Measurements from ENCODE around the gene RAD51B.

The RAD51B gene

DNA sequence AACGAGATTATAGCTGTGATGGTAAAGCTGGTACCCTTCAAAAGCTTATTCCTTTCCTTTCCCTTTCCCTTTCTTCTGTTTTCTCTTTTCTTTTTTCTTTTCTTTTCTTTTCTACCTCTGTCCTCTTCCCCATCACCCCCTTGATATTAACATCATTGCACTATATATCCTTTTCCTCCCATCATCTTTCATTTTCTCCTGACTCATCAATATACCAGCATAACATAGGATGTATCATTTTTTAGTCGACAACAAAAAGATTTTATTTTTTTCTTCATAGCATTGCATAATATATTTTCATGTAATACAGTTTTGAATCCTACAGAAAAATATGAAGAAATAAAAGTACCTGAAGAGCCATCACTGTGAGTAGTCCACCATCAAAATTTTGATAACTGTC is 230.6 kb downstream of the RAD51B start:
- TF ChIP-seq CTCF (IDR thresholded peaks at IDR 0.05; ENCODE audit: low read depth, low read length) = no peak
- H3K4me3 ChIP-seq (ENCODE audit: low read depth, low read length) = no peak overlapping the region

- no peak for TF ChIP-seq CTCF (IDR thresholded peaks at IDR 0.05; ENCODE audit: low read depth, low read length)
- no peak overlapping the region for H3K4me3 ChIP-seq (ENCODE audit: low read depth, low read length)
Observed at GRCh38 chr14:68051146-68051545, 231.6 kb downstream of the RAD51B start.

DNA sequence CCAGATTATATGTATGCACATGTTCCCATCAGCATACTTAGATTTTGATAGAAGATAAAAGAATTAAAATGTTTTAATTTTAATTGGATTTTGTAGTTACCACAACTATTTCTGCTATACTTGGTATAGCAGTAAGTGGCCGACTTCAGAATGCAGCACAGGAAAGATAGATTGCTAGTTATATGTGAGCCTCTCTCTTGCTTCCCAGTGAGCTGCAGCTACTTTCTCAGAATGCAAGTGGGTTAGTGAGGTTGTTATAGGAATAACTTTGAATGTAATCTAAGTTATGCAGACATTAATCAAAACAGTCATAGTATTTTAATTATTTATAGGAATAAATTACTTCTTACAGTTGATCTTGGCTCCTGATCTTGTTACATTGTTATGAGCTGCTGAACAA is 240.6 kb downstream of the RAD51B start:
- H3K4me3 ChIP-seq (ENCODE audit: low read depth, low read length) = no peak overlapping the region
- TF ChIP-seq CTCF (IDR thresholded peaks at IDR 0.05; ENCODE audit: low read depth, low read length) = no peak

- H3K4me3 ChIP-seq (ENCODE audit: low read depth, low read length) = no peak overlapping the region
- TF ChIP-seq CTCF (IDR thresholded peaks at IDR 0.05; ENCODE audit: low read depth, low read length) = no peak
Observed at GRCh38 chr14:68062651-68063050, 243.1 kb downstream of the RAD51B start.

GRCh38 chr14:68065322-68065721 is 245.7 kb downstream of the RAD51B start:
- no peak overlapping the region for H3K4me3 ChIP-seq (ENCODE audit: low read depth, low read length)
- TF ChIP-seq CTCF (IDR thresholded peaks at IDR 0.05; ENCODE audit: low read depth, low read length) = no peak

- H3K4me3 ChIP-seq (ENCODE audit: low read depth, low read length) = no peak overlapping the region
- no peak for TF ChIP-seq CTCF (IDR thresholded peaks at IDR 0.05; ENCODE audit: low read depth, low read length)
Observed at GRCh38 chr14:68074765-68075381, 255.3 kb downstream of the RAD51B start.

GRCh38 chr14:68075382-68076029 is 255.9 kb downstream of the RAD51B start:
- no peak overlapping the region for H3K4me3 ChIP-seq (ENCODE audit: low read depth, low read length)
- TF ChIP-seq CTCF (IDR thresholded peaks at IDR 0.05; ENCODE audit: low read depth, low read length) = no peak
